ENCODE results near the gene KBTBD13. TPM values are rescaled to one million over a fixed set of nuclear protein-coding genes. Genes with fewer than 3 reads are reported as not detected.
A peak's percentile ranks its signal among the peaks of the same experiment; 100 is the strongest.

Gene KBTBD13
- polyA plus RNA-seq (2013, experiment 1 of 4), result not detected
- polyA plus RNA-seq (2013, experiment 2 of 4), result not detected
- not detected for polyA plus RNA-seq (2013, experiment 3 of 4)
- polyA plus RNA-seq (2013, experiment 4 of 4), result not detected

DNA sequence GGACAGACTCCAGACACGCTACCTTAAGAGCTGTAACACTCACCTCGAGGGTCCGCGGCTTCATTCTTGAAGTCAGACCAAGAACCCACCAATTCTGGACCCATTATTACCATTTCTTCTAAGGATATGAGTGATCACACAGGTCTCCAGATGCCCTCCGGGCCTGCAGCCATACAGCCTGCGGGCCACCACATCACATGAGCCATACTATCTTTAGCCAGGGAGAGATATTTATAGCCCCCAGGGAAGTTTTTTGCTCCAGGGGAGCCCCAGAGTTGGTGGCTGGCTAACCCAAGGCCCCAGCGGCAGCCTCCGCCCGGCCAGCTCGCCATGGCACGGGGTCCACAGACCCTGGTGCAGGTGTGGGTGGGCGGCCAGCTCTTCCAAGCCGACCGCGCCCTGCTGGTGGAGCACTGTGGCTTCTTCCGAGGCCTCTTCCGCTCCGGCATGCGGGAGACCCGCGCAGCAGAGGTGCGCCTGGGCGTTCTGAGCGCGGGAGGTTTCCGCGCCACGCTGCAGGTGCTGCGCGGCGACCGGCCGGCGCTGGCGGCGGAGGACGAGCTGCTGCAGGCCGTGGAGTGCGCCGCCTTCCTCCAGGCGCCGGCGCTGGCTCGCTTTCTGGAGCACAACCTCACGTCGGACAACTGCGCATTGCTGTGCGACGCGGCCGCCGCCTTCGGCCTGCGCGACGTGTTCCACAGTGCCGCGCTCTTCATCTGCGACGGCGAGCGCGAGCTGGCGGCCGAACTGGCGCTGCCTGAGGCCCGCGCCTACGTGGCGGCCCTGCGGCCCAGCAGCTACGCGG lies at the start of gene KBTBD13:
Gene KBTBD13 (plus strand): TSS at position 261 of the 805 bp plus-strand sequence. CDS start 70 bp downstream, at position 331.
- H3K9me3 ChIP-seq (ENCODE audit: control insufficient read depth, low read length), result no peaks in the 10 kb centered on the region
- no peaks in the 10 kb centered on the region for H3K36me3 ChIP-seq (ENCODE audit: control insufficient read depth, insufficient read depth, low read length)
- H3K4me3 ChIP-seq (ENCODE audit: insufficient read depth, low read depth, low read length), result no peak within 1 kb of the TSS
- peaks cover 34% of the 10 kb centered on the region for H3K27me3 ChIP-seq (ENCODE audit: control insufficient read depth, insufficient read depth, low read length, poor library complexity, severe bottlenecking)
- no peak within 1 kb of the TSS for H3K27ac ChIP-seq (ENCODE audit: insufficient read depth, low read depth, low read length, poor library complexity, severe bottlenecking)
- 95% methylated on average over 73 of the region's 73 CpGs for WGBS, 2 experiments
- H3K4me1 ChIP-seq (ENCODE audit: control insufficient read depth, insufficient read depth, low read length), result peaks cover 5% of the 10 kb centered on the region

DNA sequence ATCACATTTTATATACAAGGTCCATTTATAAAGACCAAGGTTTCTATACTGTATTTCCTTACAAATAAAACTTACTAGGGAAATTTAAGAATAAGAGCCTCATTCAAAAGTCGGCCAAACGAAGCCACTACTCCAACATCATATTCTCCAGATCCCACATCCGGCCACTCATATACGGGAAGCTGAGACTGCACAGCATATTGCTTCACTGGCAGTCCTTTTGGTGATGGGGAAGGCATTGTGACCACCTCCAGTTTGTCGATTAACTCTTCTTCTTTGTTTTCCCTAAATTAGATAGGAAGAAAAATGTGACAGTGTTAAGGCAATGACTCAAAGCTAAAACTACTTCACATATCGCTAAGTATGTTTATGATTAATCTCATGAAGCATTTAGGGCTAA lies 49.8 kb upstream of the KBTBD13 start:
- H3K9me3 ChIP-seq (ENCODE audit: control insufficient read depth, low read length), result no peaks in the 10 kb centered on the region
- H3K4me1 ChIP-seq (ENCODE audit: control insufficient read depth, insufficient read depth, low read length), result no peaks in the 10 kb centered on the region
- WGBS, 2 experiments, result 97 to 100% methylated on average over 4 to 6 of the region's 6 CpGs
- no peaks in the 10 kb centered on the region for H3K27me3 ChIP-seq (ENCODE audit: control insufficient read depth, insufficient read depth, low read length, poor library complexity, severe bottlenecking)
- H3K27ac ChIP-seq (ENCODE audit: insufficient read depth, low read depth, low read length, poor library complexity, severe bottlenecking), result no peak overlapping the region
- peaks cover 10% of the 10 kb centered on the region for H3K36me3 ChIP-seq (ENCODE audit: control insufficient read depth, insufficient read depth, low read length)
- H3K4me3 ChIP-seq (ENCODE audit: insufficient read depth, low read depth, low read length), result no peak overlapping the region

DNA sequence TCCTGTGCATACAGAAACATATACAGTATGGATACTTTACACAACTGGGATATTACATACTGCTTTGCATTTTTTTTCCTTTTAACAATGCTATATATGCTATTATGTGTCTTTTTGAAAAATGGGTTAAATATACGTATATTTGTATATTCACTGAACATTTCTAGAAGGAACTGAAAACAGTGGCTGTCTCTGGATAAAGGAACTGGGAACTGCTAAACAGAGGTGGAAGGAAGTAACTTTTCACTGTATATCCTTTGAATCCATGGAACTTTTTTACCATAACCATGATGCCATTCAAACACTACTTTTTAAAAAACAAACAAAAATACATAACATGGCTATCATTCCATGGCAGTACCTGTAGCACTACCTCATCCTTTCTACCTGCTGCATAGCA lies 49.0 kb upstream of the KBTBD13 start:
- Histone ChIP-seq H3K27me3 (ENCODE audit: control insufficient read depth, insufficient read depth, low read length, poor library complexity, severe bottlenecking) (no peaks in the 10 kb centered on the region), H3K36me3 (ENCODE audit: control insufficient read depth, insufficient read depth, low read length) (peaks cover 10% of the 10 kb centered on the region), H3K4me3 (ENCODE audit: insufficient read depth, low read depth, low read length) (no peak overlapping the region), H3K9me3 (ENCODE audit: control insufficient read depth, low read length) (no peaks in the 10 kb centered on the region), H3K4me1 (ENCODE audit: control insufficient read depth, insufficient read depth, low read length) (no peaks in the 10 kb centered on the region), H3K27ac (ENCODE audit: insufficient read depth, low read depth, low read length, poor library complexity, severe bottlenecking) (no peak overlapping the region)
- 100% methylated on average over 1 of the region's 1 CpG; no CpG with 5 or more reads in 1 of the 2 experiments for WGBS, 2 experiments

DNA sequence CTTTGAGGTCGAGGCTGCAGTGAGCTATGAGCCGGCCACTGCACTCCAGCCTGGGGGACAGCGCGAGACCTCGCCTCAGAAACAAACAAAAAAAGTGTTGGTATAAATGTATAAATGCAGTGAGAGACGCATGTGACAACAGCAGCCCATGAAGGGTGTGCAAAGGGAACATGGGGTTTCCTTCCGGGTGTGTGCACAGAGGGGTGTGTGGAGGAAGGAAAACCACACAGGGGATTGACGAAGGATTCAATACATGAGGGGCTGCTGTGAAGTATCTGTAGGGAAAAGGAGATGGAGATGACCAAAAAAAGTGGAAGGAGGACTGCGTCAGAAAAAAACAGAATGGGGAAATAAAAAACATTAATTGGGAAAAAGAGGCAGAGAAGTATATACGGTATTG lies 48.2 kb upstream of the KBTBD13 start:
- WGBS, 2 experiments, result 76 to 77% methylated on average over 10 of the region's 10 CpGs

DNA sequence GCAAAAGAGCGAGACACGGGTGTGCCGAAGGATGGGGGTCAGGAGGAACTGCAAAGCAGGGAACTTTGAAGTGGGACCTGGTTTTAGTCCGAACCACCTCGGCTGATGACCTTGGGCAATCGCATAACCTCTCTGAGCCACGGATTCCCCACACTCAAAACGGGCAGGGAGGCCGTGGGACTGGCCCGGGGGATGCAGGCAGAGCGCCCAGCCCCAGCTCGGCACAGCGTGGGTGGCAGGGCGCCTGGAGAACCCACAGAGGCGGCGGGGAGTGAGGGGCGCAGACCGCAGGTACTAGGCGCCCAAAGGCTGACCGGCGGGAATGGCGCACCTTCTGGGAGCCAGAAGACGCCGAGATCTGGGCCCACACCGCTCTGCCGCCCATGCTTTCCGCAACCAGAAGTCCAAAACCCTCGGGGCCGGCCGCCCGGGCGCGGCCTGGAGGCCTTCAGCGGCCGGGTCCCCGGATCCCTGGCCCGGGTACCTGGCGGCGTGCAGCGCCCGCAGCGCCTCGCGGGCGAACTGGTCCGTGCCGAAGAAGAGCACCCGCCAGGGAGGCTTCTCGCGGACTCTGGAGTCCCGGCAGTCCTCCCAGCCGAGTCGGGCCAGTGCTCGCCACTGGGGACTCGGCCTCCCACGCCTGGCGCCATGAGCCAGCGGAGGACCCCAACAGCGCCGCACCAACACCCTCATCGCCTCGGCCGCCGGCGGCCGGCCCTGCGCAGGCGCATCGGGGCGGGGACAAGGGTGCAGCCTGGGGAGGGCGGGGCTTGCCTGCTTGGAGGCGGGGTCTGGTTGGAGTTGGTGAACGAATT lies 47.4 kb upstream of the KBTBD13 start, which contains the start of gene MTFMT:
Gene MTFMT (minus strand): TSS at position 719 of the 815 bp plus-strand sequence. CDS start 26 bp downstream, at position 693.
- H3K36me3 ChIP-seq (ENCODE audit: control insufficient read depth, insufficient read depth, low read length), result peaks cover 10% of the 10 kb centered on the region
- H3K9me3 ChIP-seq (ENCODE audit: control insufficient read depth, low read length), result no peaks in the 10 kb centered on the region
- 1% methylated on average over 73 of the region's 73 CpGs for WGBS, 2 experiments
- H3K27ac ChIP-seq (ENCODE audit: insufficient read depth, low read depth, low read length, poor library complexity, severe bottlenecking), result no peak within 1 kb of the TSS
- peak within 1 kb of the TSS; percentile 70 for H3K4me3 ChIP-seq (ENCODE audit: insufficient read depth, low read depth, low read length)
- H3K27me3 ChIP-seq (ENCODE audit: control insufficient read depth, insufficient read depth, low read length, poor library complexity, severe bottlenecking), result no peaks in the 10 kb centered on the region
- H3K4me1 ChIP-seq (ENCODE audit: control insufficient read depth, insufficient read depth, low read length), result no peaks in the 10 kb centered on the region

More for the DNA sequence above, 48.2 kb upstream of the KBTBD13 start:
- Histone ChIP-seq H3K27me3 (ENCODE audit: control insufficient read depth, insufficient read depth, low read length, poor library complexity, severe bottlenecking) (no peaks in the 10 kb centered on the region), H3K9me3 (ENCODE audit: control insufficient read depth, low read length) (no peaks in the 10 kb centered on the region), H3K4me1 (ENCODE audit: control insufficient read depth, insufficient read depth, low read length) (no peaks in the 10 kb centered on the region), H3K27ac (ENCODE audit: insufficient read depth, low read depth, low read length, poor library complexity, severe bottlenecking) (no peak overlapping the region), H3K36me3 (ENCODE audit: control insufficient read depth, insufficient read depth, low read length) (peaks cover 10% of the 10 kb centered on the region), H3K4me3 (ENCODE audit: insufficient read depth, low read depth, low read length) (peak overlapping the region; percentile 70)

DNA sequence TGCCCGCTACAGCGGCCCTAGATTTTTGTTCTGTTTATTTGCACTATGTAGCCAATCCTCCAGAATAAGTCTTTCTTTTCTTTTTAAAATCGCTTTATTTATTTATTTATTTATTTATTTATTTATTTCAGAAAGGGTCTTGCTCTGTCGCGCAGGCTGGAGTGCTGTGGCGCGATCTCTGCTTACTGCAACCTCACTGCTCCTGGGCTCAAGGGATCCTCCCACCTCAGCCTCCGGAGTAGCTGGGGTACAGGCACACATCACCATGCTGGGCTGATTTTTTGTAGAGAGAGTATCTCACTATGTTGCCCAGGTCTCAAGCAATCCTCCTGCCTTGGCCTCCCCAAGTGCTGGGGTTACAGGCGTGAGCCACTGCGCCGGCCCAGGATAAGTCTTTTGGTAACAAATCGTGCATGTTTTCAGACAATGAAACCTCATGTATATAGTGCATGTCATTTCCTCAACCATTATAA lies 46.8 kb upstream of the KBTBD13 start:
- WGBS, 2 experiments, result 71 to 75% methylated on average over 10 to 11 of the region's 12 CpGs
- Histone ChIP-seq H3K27me3 (ENCODE audit: control insufficient read depth, insufficient read depth, low read length, poor library complexity, severe bottlenecking) (no peaks in the 10 kb centered on the region), H3K9me3 (ENCODE audit: control insufficient read depth, low read length) (no peaks in the 10 kb centered on the region), H3K36me3 (ENCODE audit: control insufficient read depth, insufficient read depth, low read length) (peaks cover 10% of the 10 kb centered on the region), H3K4me1 (ENCODE audit: control insufficient read depth, insufficient read depth, low read length) (no peaks in the 10 kb centered on the region), H3K27ac (ENCODE audit: insufficient read depth, low read depth, low read length, poor library complexity, severe bottlenecking) (no peak overlapping the region), H3K4me3 (ENCODE audit: insufficient read depth, low read depth, low read length) (peak overlapping the region; percentile 70)

DNA sequence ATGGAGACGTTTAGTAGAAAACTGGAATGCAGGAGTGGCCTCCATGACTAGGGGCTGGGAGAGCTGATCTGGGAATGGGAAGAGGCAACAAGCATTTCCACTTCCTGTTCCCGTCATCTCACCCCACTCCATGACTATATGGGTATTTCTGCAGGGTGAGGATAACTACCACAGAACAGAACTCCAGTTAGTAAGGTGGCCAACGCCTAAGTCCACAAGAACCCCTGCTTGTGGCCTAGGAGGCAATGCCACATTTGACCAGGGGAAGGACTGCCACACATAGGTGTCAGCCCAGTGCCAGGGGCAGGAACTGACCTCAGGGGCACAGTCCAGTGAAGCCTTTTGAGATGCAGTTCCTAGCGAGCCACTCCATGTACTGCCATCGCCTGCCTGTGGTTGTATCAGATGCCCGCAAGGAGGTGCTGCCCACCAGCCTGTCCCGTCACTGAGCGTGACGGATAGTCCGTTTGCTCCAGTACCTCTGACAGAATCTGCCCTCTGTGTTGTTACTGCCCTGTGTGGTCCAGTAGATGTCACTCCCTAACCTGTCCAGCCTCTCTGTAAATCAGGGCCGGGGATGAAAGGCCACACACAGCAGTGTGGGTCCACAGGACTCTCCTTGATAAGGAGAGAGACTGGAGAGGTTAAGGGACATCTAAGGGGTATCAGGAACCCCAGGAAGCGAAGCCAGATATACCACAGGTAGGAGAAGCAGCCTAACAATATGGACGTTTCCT lies 43.6 kb upstream of the KBTBD13 start:
- Histone ChIP-seq H3K4me1 (ENCODE audit: control insufficient read depth, insufficient read depth, low read length) (no peaks in the 10 kb centered on the region), H3K36me3 (ENCODE audit: control insufficient read depth, insufficient read depth, low read length) (no peaks in the 10 kb centered on the region), H3K4me3 (ENCODE audit: insufficient read depth, low read depth, low read length) (no peak overlapping the region), H3K27me3 (ENCODE audit: control insufficient read depth, insufficient read depth, low read length, poor library complexity, severe bottlenecking) (no peaks in the 10 kb centered on the region), H3K9me3 (ENCODE audit: control insufficient read depth, low read length) (no peaks in the 10 kb centered on the region), H3K27ac (ENCODE audit: insufficient read depth, low read depth, low read length, poor library complexity, severe bottlenecking) (no peak overlapping the region)
- WGBS, 2 experiments, result 34 to 37% methylated on average over 13 of the region's 13 CpGs

DNA sequence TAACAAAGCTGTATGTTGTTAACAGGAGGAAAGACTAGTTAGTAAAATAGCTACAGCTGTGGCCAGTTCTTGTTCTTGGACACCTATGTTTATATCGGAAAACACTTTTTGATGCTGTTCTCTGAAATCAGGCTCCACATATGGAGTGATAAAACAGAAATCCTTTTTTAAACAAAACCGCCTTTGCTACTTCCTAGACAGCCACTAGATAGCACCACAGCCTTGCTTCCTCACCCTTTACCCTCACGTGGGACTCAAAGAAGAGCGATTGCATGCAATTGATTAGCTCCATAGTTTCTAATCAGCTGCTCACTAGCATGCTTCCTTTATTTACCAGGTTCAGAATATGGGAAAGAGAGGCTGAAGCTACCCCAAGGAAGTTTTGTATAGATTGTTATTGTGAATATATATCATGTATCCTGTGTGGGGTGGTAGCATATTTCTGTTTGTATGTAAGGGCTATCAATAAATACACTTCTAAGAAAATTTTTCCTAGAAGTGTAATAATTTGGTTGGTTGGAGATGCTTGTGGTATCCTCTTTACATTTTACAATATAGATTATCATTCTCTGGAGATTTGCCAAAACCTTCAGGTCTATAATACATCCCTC lies 42.8 kb upstream of the KBTBD13 start:
- Histone ChIP-seq H3K27me3 (ENCODE audit: control insufficient read depth, insufficient read depth, low read length, poor library complexity, severe bottlenecking) (no peaks in the 10 kb centered on the region), H3K27ac (ENCODE audit: insufficient read depth, low read depth, low read length, poor library complexity, severe bottlenecking) (no peak overlapping the region), H3K9me3 (ENCODE audit: control insufficient read depth, low read length) (no peaks in the 10 kb centered on the region), H3K36me3 (ENCODE audit: control insufficient read depth, insufficient read depth, low read length) (no peaks in the 10 kb centered on the region), H3K4me3 (ENCODE audit: insufficient read depth, low read depth, low read length) (no peak overlapping the region), H3K4me1 (ENCODE audit: control insufficient read depth, insufficient read depth, low read length) (no peaks in the 10 kb centered on the region)
- 48 to 49% methylated on average over 4 of the region's 4 CpGs for WGBS, 2 experiments

DNA sequence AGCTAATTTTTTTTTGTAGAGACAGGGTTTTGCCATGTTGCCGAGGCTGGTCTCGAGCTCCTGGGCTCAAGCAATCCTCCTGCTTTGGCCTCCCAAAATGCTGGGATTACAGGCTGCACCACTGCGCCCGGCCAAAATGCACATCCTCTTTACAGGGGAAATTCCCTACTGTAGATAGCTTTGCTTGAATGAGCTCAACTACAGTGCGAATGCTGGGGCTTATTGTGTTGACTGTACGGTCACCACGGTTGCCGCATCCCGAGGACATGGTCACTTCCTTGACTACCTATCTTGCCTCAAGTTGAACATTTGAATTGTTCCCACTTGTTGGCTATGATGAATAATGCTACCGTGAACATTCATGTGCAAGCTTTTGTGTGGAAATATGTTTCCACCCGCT lies 41.8 kb upstream of the KBTBD13 start:
- Histone ChIP-seq H3K9me3 (ENCODE audit: control insufficient read depth, low read length) (no peaks in the 10 kb centered on the region), H3K4me3 (ENCODE audit: insufficient read depth, low read depth, low read length) (no peak overlapping the region), H3K27ac (ENCODE audit: insufficient read depth, low read depth, low read length, poor library complexity, severe bottlenecking) (no peak overlapping the region), H3K36me3 (ENCODE audit: control insufficient read depth, insufficient read depth, low read length) (no peaks in the 10 kb centered on the region), H3K27me3 (ENCODE audit: control insufficient read depth, insufficient read depth, low read length, poor library complexity, severe bottlenecking) (no peaks in the 10 kb centered on the region), H3K4me1 (ENCODE audit: control insufficient read depth, insufficient read depth, low read length) (no peaks in the 10 kb centered on the region)
- WGBS, 2 experiments, result 93 to 96% methylated on average over 11 of the region's 11 CpGs

All from ectodermal cell (in vitro differentiated cells).